ENCODE data around the gene TPP2.

DNA sequence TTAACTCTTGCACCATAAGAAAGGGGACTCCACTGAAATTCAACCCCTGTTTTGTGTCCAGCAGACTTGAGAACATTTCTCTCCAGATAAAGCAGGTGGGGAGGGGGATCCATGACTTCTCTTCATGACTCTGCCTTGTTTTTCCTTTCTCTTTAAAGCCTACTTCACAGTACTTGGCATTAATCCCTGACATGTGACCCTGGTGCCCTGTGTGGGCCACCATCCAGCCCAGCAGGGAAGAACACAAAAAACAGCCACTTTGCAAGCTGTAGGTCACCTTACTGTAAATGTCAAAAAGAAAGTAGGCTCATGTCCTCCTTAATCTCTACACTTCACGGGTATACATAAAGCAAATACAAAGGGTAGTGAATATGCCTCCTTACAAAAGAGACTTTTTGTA lies 30.3 kb upstream of the TPP2 start:
- TF ChIP-seq EZH2phosphoT487 (IDR thresholded peaks at IDR 0.05; ENCODE audit: borderline replicate concordance, low read length) = no peak
- TF ChIP-seq, protein P1, sequence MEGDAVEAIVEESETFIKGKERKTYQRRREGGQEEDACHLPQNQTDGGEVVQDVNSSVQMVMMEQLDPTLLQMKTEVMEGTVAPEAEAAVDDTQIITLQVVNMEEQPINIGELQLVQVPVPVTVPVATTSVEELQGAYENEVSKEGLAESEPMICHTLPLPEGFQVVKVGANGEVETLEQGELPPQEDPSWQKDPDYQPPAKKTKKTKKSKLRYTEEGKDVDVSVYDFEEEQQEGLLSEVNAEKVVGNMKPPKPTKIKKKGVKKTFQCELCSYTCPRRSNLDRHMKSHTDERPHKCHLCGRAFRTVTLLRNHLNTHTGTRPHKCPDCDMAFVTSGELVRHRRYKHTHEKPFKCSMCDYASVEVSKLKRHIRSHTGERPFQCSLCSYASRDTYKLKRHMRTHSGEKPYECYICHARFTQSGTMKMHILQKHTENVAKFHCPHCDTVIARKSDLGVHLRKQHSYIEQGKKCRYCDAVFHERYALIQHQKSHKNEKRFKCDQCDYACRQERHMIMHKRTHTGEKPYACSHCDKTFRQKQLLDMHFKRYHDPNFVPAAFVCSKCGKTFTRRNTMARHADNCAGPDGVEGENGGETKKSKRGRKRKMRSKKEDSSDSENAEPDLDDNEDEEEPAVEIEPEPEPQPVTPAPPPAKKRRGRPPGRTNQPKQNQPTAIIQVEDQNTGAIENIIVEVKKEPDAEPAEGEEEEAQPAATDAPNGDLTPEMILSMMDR (IDR thresholded peaks at IDR 0.05; ENCODE audit: low read depth, low read length, poor library complexity, severe bottlenecking) = no peak

Data from DOHH2 (cell line).